NCI-H187 (cell line): ENCODE data around the gene GCC2.
"Not testable (repeated sequence)": the region's sequence is repeated elsewhere in the genome, so short reads cannot be mapped to it uniquely, and the experiment has no call there.

Experiments used
- DNase-seq, 2 experiments: peaks; one replicate each; lab custom pipeline; 2025; lab: John Stamatoyannopoulos, UW

Gene GCC2

GRCh38 chr2:108441712-108442111, 7.3 kb upstream of the GCC2 start:
- no peak for DNase-seq

GRCh38 chr2:108444941-108445840, 3.8 kb upstream of the GCC2 start:
- no peak for DNase-seq

GRCh38 chr2:108446703-108447102, 2.3 kb upstream of the GCC2 start:
- peak; percentile 38 to 79 for DNase-seq

GRCh38 chr2:108447947-108448677, 894 bp upstream of the GCC2 start:
- peak in 1 of 2 experiments; percentile 2 for DNase-seq

GRCh38 chr2:108449410-108450130, 564 bp downstream of the GCC2 start:
- no peak for DNase-seq

GRCh38 chr2:108450863-108451262, 1.9 kb downstream of the GCC2 start:
- no peak for DNase-seq

GRCh38 chr2:108451976-108452375, 3.0 kb downstream of the GCC2 start:
- no peak for DNase-seq

GRCh38 chr2:108453530-108453929, 4.5 kb downstream of the GCC2 start:
- DNase-seq: not testable (repeated sequence)

- DNase-seq: no peak
Measured at GRCh38 chr2:108454440-108454839, 5.4 kb downstream of the GCC2 start.

- DNase-seq: no peak
Measured at GRCh38 chr2:108455571-108455970, 6.6 kb downstream of the GCC2 start.

- DNase-seq: no peak
Measured at GRCh38 chr2:108458082-108458481, 9.1 kb downstream of the GCC2 start.

GRCh38 chr2:108459441-108459840, 10.4 kb downstream of the GCC2 start:
- no peak for DNase-seq

- no peak for DNase-seq
Measured at GRCh38 chr2:108460345-108461037, 11.5 kb downstream of the GCC2 start.

- DNase-seq: no peak
Measured at GRCh38 chr2:108477099-108477498, 28.1 kb downstream of the GCC2 start.

GRCh38 chr2:108485253-108485652, 36.2 kb downstream of the GCC2 start:
- no peak for DNase-seq

GRCh38 chr2:108490506-108491122, 41.6 kb downstream of the GCC2 start:
- DNase-seq: no peak

- DNase-seq: no peak
Measured at GRCh38 chr2:108491848-108492247, 42.8 kb downstream of the GCC2 start.

GRCh38 chr2:108492364-108492763, 43.4 kb downstream of the GCC2 start:
- DNase-seq: no peak

GRCh38 chr2:108496167-108496566, 47.2 kb downstream of the GCC2 start:
- DNase-seq: not testable (repeated sequence)

GRCh38 chr2:108507620-108508019, 58.6 kb downstream of the GCC2 start:
- DNase-seq: not testable (repeated sequence)

- not testable (repeated sequence) for DNase-seq
Measured at GRCh38 chr2:108512431-108512830, 63.4 kb downstream of the GCC2 start.
